ENCODE results near the gene ALX3. TPM values are rescaled to one million over a fixed set of nuclear protein-coding genes. Genes with fewer than 3 reads are reported as not detected.

The ALX3 gene
- total RNA-seq, 3 donors from 2014 or later, result not detected

DNA sequence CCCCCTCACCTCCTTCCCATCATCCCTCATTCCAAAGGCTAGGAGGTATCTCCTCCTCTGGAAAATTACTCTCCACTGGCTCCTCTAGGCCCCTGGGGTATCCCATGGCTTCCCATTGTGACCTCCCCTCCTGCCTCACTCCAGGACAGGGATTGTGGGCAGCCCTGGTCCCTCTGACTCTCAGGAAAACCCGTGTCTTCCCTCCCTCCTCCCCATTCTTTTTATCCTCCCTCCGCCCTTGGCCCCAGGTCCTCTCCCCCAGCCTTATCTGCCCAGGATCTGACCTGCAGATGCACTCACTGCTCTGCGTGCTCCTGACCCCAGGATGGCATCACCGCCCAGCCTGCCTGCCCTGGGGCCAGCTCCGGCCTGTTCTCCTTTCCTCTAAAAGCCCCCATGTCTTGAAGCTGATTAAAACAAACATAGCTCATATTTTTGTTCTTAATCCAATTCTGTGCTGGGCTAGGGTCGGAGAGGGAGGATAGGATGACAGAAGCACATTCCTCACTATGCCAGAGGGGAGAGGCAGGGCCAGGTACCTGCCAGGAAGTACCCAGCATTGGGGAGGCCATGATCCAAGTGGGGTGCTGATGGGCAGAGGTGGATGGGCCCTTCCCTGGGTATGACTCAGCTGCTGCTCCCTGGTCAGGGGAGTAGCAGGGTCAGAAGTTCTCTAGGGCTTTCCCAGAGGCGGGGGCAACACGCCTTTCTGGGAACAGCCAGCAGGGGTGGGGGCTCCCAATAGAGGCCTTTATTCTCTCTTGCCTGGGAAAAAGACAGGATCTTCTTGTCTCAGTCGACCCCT lies 28.0 kb upstream of the ALX3 start:
- Mint-ChIP-seq H3K4me3 (no peak overlapping the region), H3K4me1 (ENCODE audit: low read depth) (no peaks in the 10 kb centered on the region), H3K9me3 (no peaks in the 10 kb centered on the region), H3K36me3 (ENCODE audit: insufficient read depth) (no peaks in the 10 kb centered on the region), H3K27me3 (ENCODE audit: low read depth) (peaks cover 8% of the 10 kb centered on the region)
- ATAC-seq (no peak), DNase-seq (no peak)

DNA sequence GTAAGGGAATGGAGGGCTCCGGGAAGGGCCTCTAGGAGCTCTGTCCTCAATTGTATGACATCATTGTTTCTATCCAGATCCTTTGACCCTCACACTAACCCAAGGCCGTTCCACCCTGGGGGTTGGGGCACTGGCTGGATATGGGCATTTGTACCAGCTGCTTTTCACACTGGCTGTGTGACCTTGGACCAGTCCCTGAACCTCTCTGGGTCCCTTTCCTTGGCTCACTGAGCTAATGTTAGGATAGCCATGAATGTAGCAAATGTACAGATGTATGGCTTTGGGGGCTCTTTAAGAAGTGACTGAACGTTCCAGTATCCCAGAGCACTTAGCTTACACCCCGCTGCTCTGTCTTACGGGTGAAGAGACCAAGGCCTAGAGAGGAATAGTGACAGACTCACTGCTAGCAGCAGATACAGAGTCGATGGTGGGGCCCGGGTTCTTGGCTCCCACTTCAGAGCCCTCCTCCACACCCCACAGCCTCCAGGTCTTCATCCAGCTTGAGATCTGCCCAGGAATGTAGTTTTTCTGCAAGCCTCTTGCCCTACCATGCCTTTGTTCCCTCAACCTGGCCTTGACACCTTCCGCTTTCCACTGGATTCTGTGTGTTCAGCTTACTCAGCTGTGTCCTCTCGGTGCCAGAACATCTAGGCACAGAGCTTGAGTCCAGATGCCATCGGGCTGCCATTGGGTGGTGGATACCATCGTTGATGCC lies 27.2 kb upstream of the ALX3 start:
- no peak overlapping the region for H3K4me3 Mint-ChIP-seq
- ATAC-seq, result no peak
- H3K9me3 Mint-ChIP-seq, result no peaks in the 10 kb centered on the region
- peaks cover 8% of the 10 kb centered on the region for H3K27me3 Mint-ChIP-seq (ENCODE audit: low read depth)
- no peaks in the 10 kb centered on the region for H3K36me3 Mint-ChIP-seq (ENCODE audit: insufficient read depth)
- DNase-seq, result no peak
- H3K4me1 Mint-ChIP-seq (ENCODE audit: low read depth), result no peaks in the 10 kb centered on the region

DNA sequence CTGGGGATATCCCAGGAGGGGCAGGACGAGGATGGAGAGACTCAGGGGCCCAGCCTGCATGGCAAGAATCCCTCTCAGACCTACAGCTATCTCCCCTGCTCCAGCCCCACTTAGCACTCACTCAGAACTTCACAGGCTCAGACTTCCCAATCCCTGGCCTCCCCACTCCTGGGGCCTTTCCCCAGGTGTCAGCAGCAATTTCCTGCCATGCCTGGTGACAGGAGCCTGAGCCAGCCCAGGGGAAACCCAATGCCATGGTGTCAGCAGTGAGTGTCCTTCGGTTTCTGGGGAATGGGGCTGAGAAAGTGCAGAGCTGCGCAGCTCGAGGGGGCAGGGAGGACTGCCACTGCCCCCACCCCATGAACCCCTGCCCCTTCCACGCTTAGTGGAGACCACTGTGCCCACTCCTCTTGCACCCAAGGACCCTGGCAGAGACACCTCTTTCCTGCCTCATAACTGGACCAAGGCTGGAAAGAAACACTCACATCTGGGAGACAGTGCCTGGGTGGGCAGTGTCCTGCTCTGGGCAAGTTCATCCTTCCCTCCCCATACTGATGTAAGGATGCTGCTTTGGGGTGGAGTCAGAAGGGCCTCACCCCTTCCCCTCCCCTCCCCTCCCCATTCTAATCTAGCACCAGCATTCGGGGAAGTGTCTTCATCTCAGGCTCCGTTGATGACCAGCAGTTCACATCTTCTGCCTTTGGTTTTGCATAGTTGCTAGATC lies 24.6 kb upstream of the ALX3 start:
- no peak for ATAC-seq
- H3K36me3 Mint-ChIP-seq (ENCODE audit: insufficient read depth), result no peaks in the 10 kb centered on the region
- no peak overlapping the region for H3K4me3 Mint-ChIP-seq
- peaks cover 8% of the 10 kb centered on the region for H3K27me3 Mint-ChIP-seq (ENCODE audit: low read depth)
- no peaks in the 10 kb centered on the region for H3K4me1 Mint-ChIP-seq (ENCODE audit: low read depth)
- DNase-seq, result no peak
- no peaks in the 10 kb centered on the region for H3K9me3 Mint-ChIP-seq

DNA sequence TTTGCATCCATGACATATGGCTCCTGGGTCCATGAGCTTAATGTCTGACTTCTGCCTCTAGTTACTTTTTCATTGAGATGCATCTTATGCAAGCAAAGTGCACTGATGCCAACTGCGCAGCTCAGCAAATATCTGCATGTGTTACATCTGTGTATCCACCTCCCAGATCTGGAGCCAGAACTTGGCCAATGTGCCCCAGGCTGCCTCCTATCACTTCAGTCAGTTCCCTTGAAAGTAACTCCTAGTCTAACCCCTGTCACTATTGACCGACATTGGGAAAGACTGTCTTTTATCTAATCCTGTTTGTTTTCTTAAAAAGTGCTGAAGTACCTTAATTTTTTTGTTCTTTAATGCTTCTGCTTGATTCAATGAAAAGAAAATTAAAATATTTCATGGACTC lies 22.5 kb upstream of the ALX3 start:
- DNase-seq, result no peak
- peaks cover under 1% of the 10 kb centered on the region for H3K4me1 Mint-ChIP-seq (ENCODE audit: low read depth)
- no peaks in the 10 kb centered on the region for H3K36me3 Mint-ChIP-seq (ENCODE audit: insufficient read depth)
- H3K9me3 Mint-ChIP-seq, result no peaks in the 10 kb centered on the region
- no peak for ATAC-seq
- H3K4me3 Mint-ChIP-seq, result no peak overlapping the region
- H3K27me3 Mint-ChIP-seq (ENCODE audit: low read depth), result peaks cover 14% of the 10 kb centered on the region

DNA sequence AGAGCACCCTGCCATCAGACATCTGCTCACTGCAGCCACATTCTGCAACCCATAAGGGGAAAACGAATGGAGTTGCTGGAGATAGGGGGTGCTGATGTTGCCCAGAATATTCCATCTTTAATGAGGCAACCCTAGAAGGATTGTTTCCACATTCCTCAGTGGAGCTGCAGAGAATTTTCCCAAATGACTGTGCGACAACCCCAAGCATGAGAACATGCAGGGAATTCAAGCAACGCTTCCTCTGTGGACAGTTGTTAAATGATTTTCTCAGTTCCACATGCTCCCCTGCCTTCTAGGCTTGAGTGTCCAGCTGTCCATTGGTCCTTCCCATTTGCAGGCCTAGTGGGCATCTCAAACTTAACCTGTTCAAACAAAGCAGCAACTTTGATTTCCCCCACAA lies 21.3 kb upstream of the ALX3 start:
- DNase-seq (no peak), ATAC-seq (no peak)
- H3K4me1 Mint-ChIP-seq (ENCODE audit: low read depth), result peaks cover 1% of the 10 kb centered on the region
- H3K36me3 Mint-ChIP-seq (ENCODE audit: insufficient read depth), result no peaks in the 10 kb centered on the region
- H3K9me3 Mint-ChIP-seq, result no peaks in the 10 kb centered on the region
- H3K4me3 Mint-ChIP-seq, result no peak overlapping the region
- H3K27me3 Mint-ChIP-seq (ENCODE audit: low read depth), result peaks cover 23% of the 10 kb centered on the region

DNA sequence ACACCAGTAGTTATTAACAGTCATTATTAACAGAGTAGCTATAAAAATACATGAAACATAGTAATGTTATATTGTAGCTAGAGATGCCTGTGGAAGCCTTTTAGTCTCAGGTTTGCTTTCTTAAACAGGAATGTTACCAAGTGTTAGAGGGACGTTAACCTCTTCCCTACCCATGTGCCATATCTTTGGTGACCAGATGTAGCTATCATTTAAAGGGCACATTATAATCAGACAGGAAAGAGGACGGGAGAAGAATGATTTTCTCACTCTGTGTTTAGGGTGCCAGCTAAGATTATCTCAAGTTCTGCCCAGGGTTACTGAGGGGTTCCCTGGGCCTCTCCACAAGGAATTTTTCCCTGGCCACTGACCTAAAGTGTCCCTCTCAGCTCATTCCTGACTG lies 20.9 kb upstream of the ALX3 start:
- ATAC-seq (no peak), DNase-seq (no peak)
- no peaks in the 10 kb centered on the region for H3K9me3 Mint-ChIP-seq
- no peak overlapping the region for H3K4me3 Mint-ChIP-seq
- H3K4me1 Mint-ChIP-seq (ENCODE audit: low read depth), result peaks cover 1% of the 10 kb centered on the region
- H3K36me3 Mint-ChIP-seq (ENCODE audit: insufficient read depth), result no peaks in the 10 kb centered on the region
- peaks cover 27% of the 10 kb centered on the region for H3K27me3 Mint-ChIP-seq (ENCODE audit: low read depth)

DNA sequence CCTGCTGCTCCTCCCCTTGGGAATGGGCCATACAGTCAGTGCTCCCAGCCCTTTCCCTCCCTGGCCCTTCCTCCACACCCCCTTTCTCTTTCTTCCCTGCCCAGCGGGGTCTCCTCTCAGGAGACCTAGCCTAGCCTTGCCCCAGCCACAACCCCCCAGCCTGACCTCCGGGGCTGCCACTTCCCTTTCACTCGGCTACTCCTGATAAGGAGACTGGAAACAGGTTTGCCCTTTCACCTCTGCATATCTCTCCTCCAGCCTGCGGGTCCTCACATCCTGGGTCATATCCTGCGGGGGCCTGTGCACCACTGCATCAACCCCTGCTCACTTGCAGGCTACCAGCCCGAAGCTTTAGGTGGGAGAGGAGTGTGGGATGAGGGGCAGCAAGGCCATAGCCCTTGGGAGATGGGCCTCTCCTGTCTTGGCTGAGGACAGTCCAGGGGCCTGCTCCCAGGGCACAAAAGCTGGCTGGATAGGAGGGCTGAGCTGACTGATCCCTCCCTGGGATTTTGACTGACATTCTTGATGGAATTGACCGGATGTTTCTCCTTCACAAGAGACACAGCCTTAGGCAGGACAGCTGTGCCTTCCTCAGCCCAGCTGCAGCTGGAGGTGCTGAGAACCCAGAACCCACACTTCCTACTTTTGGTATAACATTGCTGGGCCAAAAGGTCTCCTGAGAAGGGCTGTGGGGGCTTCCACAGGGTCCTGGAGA lies 19.2 kb upstream of the ALX3 start:
- H3K4me3 Mint-ChIP-seq, result no peak overlapping the region
- H3K36me3 Mint-ChIP-seq (ENCODE audit: insufficient read depth), result no peaks in the 10 kb centered on the region
- H3K4me1 Mint-ChIP-seq (ENCODE audit: low read depth), result peaks cover 1% of the 10 kb centered on the region
- peaks cover 38% of the 10 kb centered on the region for H3K27me3 Mint-ChIP-seq (ENCODE audit: low read depth)
- H3K9me3 Mint-ChIP-seq, result no peaks in the 10 kb centered on the region
- ATAC-seq (no peak), DNase-seq (no peak)

DNA sequence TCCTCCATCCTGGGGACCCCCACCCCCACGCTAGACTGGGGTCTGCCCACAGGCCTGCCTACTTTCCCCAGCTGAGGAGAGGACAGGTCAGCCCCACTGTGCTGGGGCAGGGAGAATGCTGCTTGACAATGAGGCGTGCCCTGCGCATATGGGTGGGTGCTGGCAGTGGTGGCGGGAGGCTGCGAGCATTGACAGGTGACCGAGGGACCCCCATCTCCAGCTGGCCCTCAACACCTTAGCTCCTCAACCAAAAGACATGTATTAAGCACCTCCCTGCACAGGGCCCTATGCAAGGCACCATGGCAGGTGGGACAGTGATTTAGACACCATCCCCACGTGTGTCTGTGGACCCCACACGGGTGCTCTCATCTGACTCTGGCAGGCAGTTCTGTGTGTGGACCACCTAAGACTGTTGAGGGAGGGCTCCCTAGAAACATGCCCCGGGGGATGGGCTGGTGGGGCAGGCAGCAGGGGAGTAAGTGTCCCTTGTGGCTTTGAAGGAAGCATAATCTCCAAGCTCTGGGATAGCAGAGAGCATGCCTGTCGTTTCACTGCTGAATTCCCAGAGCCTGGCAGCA lies 18.4 kb upstream of the ALX3 start:
- H3K4me1 Mint-ChIP-seq (ENCODE audit: low read depth), result peaks cover 5% of the 10 kb centered on the region
- no peaks in the 10 kb centered on the region for H3K36me3 Mint-ChIP-seq (ENCODE audit: insufficient read depth)
- ATAC-seq (no peak), DNase-seq (no peak)
- H3K9me3 Mint-ChIP-seq, result no peaks in the 10 kb centered on the region
- H3K4me3 Mint-ChIP-seq, result no peak overlapping the region
- peaks cover 40% of the 10 kb centered on the region for H3K27me3 Mint-ChIP-seq (ENCODE audit: low read depth)

DNA sequence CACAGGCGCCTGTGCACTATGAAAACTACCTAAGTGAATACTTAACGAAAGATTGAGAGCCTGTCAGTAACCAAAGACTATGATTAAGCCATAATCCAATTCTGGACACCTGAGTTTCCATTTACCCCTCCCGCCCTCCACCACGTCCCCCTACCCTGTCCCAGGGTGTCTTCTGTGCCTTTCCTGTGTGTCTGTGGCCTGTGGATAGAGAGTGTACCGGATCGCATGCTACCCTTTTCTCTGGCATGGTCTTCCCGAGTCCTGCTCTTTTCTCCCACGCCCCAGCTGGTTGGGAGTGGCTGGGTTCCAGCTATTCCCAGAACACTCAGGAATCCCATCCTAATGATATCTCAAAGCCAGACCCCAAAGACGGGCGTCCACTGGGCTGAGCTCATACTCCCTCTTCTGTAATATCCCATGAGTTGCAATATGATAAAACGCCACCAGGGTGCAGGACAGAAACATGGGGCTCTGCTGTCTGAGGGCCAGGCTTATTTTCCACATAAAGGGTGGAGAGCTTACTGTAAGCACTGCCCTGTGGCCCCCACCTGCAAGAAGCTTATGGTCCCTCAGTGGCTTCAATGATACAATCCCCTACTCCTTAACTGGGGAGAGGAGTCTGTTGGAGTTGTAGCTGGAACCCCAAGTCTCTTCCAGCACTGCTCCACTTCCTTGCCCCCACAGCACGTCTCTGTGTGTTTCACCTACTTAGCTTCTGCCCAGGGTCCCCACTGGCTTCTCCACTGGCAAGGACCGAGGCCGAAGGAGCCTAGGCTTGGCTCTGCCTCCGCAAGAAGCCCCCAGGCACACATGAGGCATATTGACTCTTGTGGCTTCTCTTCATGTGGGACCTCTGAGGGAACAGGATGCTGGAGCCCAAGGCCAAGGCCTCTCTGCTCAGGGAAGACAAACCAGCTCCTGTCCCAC lies 17.6 kb upstream of the ALX3 start:
- peak; percentile 51 to 68 for ATAC-seq
- Mint-ChIP-seq H3K36me3 (ENCODE audit: insufficient read depth) (peaks cover 4% of the 10 kb centered on the region), H3K4me1 (ENCODE audit: low read depth) (peaks cover 11% of the 10 kb centered on the region), H3K27me3 (ENCODE audit: low read depth) (peaks cover 48% of the 10 kb centered on the region), H3K4me3 (no peak overlapping the region), H3K9me3 (no peaks in the 10 kb centered on the region)
- peak; percentile 27 for DNase-seq

DNA sequence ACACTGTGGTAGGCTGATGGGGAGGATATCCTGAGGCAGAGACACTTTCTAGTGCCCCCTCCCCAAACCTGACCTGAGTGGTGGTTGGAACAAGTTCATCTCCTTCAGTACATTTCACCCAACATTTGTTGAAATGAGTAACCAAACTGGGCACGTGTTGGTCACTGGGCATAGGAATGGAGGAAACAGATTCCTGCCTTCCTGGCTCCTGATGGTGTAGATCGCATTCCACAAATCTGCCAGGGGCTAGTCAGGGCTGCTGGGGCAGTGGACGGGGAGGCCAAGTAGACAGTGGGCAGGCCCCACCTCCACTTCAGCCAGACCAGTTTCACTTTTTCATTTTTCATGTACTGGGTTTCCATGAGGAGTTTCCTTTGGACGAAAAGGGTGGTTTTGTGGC lies 16.5 kb upstream of the ALX3 start:
- DNase-seq, result no peak
- peaks cover 58% of the 10 kb centered on the region for H3K27me3 Mint-ChIP-seq (ENCODE audit: low read depth)
- peaks cover 4% of the 10 kb centered on the region for H3K36me3 Mint-ChIP-seq (ENCODE audit: insufficient read depth)
- peaks cover 12% of the 10 kb centered on the region for H3K4me1 Mint-ChIP-seq (ENCODE audit: low read depth)
- no peaks in the 10 kb centered on the region for H3K9me3 Mint-ChIP-seq
- H3K4me3 Mint-ChIP-seq, result no peak overlapping the region
- ATAC-seq, result no peak

DNA sequence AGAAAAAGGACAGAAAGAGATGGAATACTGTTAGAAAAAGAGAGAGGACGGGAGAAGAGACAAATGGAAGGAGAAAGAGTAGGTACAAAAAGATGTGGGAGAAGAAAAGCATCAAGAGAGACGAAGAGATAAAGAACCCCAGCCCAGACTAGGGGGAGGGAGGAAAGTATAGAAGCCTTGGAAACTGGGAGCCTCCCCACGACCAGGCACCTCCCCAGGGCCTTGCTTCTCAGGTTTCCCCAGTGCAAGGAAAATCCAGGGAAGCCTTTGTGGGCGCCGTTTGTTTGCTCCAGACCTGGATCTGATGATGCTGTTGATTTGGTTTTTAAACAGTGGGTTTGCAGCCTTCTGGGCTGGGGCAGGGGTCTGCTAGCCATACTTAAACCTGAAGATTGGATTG lies 15.2 kb upstream of the ALX3 start:
- peaks cover 67% of the 10 kb centered on the region for H3K27me3 Mint-ChIP-seq (ENCODE audit: low read depth)
- DNase-seq, result no peak
- no peaks in the 10 kb centered on the region for H3K9me3 Mint-ChIP-seq
- peaks cover 12% of the 10 kb centered on the region for H3K4me1 Mint-ChIP-seq (ENCODE audit: low read depth)
- H3K36me3 Mint-ChIP-seq (ENCODE audit: insufficient read depth), result peaks cover 4% of the 10 kb centered on the region
- H3K4me3 Mint-ChIP-seq, result no peak overlapping the region
- ATAC-seq, result no peak

DNA sequence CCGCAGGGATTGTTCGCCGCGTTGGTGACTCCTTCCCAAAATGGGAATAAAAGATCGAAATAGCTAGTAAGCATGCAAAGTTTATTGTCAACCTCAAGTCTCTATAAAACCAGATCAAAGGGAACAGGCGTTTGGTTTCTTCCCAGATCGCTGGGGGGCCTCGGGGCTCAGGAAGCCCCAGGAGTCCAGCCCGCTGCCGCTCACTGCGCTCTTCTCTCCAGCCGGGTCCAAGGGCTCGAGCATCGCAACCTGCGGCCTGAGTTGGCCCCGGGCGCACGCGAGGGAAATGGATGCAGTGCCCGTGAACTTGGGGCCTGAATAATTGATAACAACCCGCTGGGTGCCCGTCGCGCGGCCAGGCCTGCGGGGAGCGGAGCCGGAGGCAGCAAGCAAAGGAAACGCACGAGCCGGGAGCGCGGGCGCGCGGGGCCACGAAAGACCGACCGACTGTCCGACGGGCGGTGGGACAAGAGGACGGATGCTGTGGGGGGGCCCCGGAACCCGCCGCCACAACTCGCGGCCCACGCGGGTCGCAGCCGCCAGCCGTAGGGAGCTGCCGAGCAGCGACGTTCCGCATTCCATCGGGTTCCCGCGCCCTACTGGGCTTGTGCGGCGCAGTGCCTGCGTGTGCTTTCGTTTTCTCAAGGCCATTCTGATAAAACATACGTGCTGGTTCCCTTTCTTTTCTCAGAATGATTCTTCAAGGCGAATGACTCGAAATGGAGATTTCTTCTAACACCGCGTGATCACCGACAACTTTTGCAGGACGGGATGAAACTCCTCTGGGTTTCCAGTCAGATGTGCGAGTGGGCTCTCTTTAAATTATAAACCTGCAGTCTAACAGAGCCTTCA lies 14.0 kb upstream of the ALX3 start:
- Mint-ChIP-seq H3K27me3 (ENCODE audit: low read depth) (peaks cover 69% of the 10 kb centered on the region), H3K4me3 (peak overlapping the region; percentile 81), H3K4me1 (ENCODE audit: low read depth) (peaks cover 12% of the 10 kb centered on the region), H3K9me3 (no peaks in the 10 kb centered on the region), H3K36me3 (ENCODE audit: insufficient read depth) (peaks cover 4% of the 10 kb centered on the region)
- DNase-seq (no peak), ATAC-seq (peak; percentile 73 to 80)
